Activated CD8-positive, alpha-beta memory T cell treated with anti-CD3 and anti-CD28 coated beads, Interleukin-2, amount 50 U/mL, for 1 hour (primary cell): Measurements from ENCODE around the gene ZNF341.
"Not testable (repeated sequence)": the region's sequence is repeated elsewhere in the genome, so short reads cannot be mapped to it uniquely, and the experiment has no call there.

Experiments
- DNase-seq: peaks from one replicate; pipeline ENCODE4 v3.0.0-alpha.2; 2020; ENCODE audit errors: extremely low read depth

Gene ZNF341

DNA sequence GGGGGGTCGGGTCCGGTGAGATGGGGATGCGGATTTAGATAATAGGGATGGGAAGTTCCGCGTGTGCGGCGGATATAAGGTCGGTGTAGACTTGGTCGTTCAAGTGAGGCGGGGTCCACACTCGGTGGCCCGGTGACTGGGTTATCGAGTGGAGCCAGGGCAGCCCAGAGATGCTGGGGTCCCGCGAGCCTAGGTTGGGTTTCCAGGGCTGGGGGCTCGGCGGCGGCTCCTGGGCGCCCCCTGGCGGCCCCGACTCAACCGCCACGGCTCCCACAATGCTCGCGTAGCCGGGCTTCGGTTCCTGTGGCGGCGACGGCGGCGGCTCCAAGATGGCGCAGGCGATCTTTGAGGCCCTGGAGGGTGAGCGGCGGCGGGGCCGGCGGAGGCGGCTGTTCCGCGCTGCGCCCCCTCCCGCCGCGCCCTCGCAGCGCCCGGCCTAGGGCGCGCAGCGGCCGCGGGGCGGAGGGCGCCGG, at the start of gene ZNF341:
Gene ZNF341 (plus strand): TSS at position 304 of the 473 bp plus-strand sequence. CDS start 26 bp downstream, at position 330.
- peak; percentile 67 for DNase-seq

DNA sequence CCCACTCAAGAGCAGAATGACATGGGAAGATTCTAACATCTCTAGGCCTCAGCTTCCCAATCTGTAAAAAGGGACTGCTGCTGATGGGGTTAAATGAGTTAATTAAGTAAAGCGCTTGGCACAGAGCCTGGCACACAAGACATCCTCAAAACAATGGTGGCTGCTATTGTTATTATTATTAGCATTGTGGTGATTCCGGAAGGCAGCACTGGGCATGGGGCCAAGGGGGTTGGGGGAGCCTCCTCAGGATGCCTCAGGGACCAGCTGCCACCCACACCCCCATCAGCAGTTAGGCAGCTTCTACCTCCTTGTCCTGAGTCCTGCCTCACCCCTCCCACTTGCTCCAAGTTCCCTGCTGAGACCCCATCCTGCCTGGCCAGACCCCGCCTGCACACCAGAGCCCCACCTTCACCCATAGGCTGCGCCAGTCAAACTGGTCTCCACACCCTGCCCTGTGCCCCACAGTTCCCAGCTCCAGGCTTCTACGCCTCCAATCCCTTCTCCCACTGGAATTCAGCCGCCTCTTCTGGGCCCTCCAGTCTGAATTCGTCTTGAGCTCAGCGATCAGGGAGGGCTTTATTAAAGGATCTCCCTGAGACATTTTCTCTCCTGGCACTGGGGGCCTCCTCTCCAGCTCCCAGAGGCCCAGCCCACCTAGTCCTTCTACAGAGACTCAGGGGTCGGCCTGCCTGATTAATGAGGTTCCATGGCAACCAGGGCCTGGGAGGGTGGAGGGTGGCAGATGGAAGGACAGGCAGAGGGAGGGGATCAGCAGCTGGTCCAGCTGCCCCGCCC, 47.1 kb upstream of the ZNF341 start:
- DNase-seq = no peak

DNA sequence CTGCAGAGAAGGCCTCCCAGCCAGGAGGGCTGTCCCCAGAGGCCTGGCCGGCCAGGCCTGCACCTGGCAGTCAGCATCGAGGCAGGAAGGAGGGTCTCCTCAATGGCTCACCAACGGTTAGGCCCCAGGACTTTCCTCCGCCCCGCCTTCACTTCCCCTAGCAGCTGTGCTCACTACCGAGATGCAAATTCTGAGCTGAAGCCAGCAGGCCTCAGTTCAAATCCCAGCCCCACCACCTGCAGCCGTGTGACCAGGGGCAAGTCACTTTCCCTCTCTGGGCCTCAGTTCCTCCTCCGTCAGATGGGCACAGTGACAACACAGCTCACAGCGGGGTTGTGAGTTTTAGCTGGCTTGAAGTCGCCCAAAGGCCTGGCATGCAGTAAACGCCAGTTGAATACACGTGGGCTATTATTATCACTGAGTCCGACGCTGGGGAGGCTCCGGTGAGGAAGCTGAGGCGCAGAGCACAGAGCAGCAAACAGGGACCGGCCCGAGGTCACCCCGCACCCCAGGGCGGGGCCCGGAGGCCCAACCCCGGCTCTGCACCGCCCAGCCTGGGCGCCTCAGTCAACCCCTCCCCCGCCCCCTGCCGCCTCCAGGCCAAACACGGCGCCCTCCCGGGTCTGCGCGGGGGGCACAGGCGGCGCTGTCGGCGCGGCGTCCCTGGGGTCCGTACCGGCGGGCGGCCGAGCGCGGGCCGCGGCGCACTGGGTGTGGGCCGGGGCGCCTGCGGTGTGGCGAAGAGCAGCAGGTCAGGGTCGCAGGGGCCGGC, 46.3 kb upstream of the ZNF341 start:
- no peak for DNase-seq

DNA sequence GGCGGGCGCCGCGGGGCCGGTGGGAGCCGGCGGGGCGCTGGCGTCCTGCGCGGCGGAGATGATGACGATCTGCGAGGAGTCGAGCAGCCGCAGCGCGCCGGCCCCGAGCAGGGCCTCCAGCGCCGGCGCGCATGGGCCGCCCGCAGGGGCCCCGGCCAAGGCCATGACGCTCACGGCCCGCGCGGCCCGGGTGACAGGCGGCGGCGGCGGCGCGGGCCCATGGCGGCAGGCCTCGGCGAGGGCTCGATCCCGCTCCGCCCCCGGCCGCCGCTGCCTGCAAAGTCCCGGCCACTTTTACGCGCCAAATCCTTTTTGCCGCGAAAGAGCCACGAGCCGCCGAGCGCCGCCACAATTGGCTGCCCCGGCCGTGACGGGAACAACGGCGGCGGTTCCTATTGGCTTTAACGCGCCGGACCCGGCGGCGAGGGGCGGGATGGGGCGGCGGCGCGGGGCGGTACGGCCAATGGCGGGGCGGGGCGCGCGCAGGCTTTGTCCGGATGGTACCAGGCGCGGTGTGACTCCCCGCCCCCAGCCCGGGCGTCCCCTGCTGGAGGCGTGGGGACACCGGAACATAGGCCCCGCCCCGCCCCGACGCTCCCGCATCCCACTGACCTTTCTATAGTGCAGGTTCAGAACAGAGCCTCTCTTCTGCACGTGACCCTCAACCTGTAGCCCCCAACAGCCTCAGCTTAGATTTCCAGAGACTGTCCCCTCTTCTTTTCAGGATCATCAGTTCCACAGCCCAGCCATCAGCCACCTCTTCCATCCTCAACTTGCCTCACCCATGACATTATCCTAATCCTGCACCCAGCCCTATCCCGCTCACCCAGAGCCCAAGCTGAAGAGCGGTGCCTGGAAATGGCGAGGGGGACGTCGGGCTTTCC, 45.5 kb upstream of the ZNF341 start, which contains the start of gene E2F1:
Gene E2F1 (minus strand): TSS at position 286 of the 884 bp plus-strand sequence. CDS start 121 bp downstream, at position 165.
- DNase-seq = peak; percentile 69

DNA sequence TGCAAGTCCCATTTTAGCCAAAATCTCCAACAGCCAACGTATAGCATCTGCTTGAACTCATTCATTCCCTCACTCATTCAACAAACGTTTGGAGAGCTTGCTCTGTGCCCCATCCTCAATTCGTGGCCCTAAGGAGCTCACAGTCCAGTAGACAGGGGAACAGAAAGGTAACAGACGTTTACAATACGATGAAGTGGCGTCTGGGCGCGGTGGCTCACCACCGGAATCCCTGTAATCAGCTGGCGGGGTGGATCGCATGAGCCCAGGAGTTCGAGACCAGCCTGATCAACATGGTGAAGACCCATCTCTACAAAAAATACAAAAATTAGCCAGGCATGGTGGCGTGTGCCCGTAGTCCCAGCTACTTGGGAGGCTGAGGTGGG, 44.8 kb upstream of the ZNF341 start:
- DNase-seq = no peak

DNA sequence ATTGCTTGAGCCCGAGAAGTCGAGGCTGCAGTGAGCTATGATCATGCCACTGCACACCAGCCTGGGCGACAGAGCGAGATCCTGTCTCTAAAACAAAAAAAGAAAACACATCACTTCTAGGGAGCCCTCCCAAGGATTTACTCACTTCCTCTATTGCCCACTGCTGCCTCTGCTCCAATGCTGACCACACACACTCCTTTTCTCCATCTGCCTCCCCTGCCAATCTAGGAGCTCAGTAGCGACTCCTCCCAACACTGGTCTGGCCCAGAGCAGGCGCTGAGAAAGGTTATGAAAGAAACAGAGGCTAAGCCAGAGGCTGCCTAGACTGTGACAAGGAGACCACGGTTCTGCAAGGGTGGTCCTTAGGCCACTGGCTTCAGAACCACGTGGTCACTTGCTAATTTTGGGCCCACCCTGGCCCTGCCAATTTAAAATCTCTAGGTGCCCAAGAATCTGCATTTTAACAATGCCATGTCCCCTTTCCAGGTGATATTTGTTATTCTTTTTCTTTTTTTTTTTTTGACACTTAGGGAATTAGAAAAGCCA, 44.4 kb upstream of the ZNF341 start:
- no peak for DNase-seq

DNA sequence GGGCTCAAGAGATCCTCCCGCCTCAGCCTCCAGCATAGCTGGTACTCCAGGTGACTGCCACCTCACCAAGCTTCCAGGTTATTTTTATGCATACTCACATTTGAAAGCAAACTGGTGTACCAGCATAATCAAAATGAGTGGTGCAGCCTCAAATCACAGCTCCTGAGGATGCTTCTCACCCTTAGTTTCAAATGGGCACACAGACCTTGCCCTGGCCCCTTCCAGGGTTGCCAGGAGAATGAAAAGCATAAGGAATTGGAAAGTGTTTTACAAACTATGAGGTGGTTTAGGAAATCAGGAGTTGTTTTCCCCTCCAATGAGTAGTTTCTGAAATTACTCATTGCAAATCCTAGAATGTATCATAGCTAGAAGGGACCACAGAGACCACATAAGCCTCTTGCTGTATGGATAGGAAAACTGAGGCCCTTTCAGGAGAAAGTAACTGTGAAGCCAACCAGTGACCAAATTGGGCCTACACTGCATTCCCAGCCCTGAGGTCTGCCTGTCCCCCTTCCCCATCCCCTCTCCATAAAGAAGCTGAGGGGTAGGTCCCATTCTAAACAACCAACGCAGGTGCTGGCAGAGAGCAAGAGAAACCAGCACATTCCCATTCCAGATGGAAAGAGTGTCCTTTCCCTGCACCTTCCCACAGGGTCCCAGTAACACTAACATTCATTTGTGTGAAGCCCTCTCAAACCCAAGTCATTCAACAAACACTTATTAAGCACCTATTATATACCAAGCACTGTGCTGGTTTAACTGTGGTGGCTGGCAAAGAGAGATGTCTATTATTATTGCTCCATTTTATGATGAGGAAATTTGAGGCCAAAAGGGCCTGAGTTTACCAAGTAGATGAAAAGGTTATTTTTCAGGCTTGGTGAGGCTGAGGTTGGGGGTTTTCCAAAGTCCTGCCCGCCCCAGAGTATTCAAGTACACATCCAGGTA, 43.5 kb upstream of the ZNF341 start:
- no peak for DNase-seq

DNA sequence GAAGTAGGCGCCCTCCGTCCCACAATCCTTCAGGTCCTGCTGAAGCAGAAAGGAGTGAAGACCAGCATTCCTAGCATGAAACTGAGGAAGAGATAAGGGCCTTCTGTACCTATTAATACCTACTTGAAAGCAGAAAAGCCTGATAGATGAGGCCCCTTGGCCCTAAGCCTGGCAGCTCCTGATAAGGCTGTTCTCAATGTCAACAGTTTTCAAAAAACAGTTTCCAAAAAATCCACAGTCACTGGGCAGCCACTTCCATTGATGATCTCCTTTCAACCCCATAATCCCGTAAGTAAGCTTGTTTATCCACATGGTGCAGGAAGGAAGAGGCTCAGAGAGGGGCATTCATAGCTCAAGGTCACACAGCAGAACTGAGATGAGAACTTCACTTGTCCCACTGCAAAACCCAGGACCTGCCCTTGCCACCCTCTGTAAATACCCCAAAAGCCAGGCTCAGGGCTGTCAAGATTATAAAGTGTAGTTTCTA, 42.8 kb upstream of the ZNF341 start:
- DNase-seq = no peak

DNA sequence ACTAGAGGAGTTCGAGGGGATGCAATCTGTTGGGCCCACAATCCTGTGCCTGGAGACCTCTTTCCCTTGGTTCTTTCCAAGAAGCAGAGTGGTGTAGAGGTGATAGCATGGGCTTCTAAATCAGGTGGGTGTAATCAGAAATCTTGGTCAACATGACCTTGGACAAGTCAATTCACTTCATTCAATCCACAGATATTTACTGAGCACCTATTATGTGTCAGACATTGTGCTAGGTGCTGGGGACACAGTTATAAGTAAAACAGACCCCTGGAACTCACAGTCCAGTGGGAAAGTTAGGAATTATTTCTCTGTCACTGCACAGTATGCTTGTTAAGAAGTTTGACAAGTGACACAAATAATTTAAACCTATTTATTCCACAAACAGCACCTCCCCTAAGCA, 42.3 kb upstream of the ZNF341 start:
- DNase-seq = no peak

DNA sequence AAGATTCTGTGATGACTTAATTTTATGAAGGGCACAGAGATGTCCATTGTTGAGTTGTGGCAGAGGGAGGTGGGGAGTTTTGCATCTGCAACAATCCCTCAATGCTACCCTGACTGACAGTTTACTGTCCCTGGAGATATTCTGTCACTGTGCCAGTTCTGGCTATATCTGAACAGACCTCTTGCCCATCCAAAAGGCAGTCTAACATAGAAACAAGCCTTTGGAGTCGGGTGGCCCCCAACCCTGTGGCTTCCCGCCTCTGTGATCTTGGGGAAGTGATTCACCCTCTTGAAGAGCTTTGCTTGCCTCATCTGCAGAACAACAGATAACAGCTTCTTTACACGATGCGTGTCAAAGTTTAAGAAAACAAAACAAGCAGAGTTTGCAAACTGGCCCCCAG, 41.8 kb upstream of the ZNF341 start:
- peak; percentile 46 for DNase-seq

DNA sequence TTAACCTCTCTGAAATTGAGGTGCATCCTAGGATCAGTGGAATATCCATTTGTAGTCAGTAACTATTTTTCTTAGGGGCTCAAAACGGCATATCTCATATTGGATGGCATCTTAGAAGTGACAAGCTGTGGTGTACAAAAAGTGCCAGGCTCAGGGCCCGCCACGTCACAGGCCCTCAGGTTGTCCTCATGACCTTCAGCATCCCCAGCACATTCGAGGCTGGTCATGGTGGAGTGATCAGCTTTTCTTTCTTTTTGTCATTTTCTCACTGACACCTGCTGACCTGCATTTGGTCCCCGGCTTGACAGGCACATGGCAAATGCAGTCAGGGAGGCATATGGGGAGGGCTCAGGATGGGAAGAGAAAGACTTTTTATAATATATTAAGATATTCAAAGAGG, 38.5 kb upstream of the ZNF341 start:
- no peak for DNase-seq

DNA sequence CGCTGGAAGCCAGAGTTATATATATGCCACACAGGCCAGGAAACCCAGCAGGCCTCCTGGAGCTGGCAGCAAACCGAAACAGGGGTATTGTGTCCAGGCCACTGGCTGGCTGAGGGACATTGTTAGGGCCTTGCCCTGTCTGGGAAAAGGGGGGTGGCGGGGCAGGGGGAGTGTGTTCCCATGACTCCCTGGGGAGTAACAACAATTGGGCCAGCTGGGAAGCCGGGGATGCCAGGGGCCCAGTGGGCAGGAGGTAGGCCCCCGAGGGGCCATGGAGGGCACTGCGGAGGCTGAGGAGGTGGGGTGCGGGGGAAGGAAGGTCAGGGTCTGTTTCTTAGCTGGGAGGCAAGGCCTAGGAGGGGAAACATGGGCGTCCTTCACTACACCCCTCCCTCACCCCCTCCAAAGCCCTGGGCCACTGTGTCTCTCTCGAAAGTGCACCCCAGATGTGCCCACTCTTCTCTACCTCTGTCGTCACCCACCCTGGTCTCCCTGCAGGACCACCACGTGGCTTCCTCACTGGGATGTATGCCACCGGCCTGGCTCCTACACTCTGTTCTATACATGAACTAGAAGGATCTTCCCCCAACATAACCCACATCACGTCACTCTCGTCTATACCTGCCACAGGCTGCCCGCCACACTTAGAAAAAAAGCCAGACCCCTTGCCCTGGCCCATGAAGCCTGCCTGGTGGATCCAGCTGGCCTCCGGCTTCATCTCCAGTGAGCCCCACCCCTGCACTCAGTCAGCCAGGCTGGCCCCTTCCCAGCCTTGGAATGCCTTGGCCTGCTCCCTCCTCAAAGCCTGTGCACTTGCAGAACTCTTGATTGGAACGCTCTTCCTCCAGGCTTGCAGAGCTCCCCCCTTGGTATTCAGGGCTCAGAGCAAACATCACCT, 37.8 kb upstream of the ZNF341 start:
- DNase-seq = no peak

DNA sequence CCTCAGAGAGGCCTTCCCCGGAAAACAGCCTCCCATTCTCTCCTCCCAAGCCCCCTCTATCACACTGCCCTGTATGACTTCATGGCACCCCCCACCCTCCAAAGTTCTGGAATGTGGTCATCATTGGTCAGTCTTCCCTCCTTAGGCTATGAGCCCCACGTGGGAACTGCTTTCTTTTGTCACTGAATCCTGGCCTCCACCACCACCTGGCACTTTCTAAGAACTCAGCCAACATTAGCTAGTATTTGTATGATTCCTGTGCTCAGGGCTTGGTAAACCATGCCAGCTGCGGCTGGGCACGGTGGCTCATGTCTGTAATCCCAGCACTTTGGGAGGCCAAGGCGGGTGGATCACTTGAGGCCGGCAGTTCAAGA, 37.2 kb upstream of the ZNF341 start:
- DNase-seq = no peak

DNA sequence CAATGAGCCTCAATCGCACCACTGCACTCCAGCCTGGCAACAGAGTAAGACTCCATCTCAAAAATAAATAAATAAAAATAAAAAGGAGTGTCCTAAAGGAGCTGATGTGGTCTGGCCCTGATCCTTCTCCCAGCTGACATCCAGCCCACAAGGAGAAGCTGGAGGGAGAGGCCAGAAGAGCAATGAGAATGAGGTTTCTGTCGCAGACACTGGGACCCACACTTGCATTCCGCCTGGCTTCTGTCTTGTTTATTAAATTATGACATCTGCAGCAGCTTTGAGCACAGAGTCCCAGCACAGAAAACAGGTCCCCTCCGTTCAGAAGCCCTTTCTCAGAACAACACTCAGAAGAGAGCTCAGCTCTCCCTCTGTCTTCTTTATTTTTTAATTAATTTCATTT, 35.3 kb upstream of the ZNF341 start:
- no peak for DNase-seq

DNA sequence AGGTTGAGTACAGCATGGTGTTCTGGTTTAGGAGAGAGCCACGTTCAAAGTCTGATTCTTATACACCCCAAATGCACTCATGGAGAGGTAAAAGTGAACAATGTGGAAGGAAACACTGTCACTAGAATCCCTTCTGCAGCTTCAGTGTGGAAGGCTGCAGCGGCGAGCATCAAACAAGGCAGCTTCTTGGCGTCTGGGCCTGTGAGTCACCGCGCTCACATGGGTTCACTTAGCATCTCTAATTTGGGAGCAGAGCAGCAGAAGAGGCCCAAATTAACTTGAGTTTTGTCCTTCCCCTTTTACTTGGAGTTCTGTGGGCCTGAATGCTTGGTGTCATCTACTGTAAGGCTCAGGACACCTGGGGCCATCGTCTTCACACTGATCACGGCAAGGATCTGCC, 34.7 kb upstream of the ZNF341 start:
- DNase-seq = no peak

DNA sequence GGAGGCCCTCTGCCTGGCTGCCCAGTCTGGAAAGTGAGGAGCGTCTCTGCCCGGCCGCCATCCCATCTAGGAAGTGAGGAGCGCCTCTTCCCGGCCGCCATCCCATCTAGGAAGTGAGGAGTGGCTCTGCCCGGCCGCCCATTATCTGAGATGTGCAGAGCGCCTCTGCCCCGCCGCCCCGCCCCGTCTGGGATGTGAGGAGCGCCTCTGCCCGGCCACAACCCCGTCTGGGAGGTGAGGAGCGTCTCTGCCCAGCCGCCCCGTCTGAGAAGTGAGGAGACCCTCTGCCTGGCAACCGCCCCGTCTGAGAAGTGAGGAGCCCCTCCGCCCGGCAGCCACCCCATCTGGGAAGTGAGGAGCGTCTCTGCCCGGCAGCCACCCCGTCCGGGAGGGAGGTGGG, 32.8 kb upstream of the ZNF341 start:
- not testable (repeated sequence) for DNase-seq

DNA sequence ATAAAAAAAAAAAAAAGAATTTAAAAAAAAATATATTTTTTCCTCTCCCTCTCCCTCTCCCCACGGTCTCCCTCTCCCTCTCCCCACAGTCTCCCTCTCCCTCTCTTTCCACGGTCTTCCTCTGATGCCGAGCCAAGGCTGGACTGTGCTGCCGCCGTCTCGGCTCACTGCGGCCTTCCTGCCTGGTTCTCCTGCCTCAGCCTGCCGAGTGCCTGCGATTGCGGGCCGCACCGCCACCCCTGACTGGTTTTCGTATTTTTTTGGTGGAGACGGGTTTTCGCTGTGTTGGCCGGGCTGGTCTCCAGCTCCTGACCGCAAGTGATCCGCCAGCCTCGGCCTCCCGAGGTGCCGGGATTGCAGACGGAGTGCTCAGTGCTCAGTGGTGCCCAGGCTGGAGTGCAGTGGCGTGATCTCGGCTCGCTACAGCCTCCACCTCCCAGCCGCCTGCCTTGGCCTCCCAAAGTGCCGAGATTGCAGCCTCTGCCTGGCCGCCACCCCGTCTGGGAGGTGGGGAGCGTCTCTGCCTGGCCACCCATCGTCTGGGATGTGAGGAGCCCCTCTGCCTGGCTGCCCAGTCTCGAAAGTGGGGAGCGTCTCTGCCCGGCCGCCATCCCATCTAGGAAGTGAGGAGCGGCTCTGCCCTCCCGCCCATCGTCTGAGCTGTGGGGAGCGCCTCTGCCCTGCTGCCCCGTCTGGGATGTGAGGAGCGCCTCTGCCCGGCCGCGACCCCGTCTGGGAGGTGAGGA, 30.9 kb upstream of the ZNF341 start:
- DNase-seq = not testable (repeated sequence)

DNA sequence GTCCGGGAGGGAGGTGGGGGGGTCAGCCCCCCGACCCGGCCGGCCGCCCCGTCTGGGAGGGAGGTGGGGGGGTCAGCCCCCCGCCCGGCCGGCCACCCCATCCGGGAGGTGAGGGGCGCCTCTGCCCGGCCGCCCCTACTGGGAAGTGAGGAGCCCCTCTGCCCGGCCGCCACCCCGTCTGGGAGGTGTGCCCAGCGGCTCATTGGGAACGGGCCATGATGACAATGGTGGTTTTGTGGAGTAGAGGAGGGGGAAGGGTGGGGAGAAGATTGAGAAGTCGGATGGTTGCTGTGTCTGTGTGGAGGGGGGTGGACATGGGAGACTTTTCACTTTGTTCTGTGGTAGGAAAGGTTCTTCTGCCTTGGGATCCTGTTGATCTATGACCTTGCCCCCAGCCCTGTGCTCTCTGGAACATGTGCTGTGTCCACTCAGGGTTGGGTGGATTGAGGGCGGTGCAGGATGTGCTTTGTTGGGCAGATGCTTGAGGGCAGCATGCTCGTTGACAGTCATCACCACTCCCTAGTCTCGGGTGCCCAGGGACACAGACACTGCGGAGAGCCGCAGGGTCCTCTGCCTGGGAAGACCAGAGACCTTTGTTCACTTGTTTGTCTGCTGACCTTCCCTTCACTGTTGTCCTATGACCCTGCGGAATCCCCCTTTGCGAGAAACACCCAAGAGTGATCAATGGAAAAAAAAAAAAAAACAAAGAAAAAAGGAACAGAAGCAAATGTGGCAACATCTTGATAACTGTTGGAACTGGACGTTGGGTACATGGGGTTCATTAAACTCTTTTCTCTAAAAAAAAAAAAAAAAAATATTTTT, 30.0 kb upstream of the ZNF341 start:
- DNase-seq = no peak
